HepG2 (cell line): ENCODE measurements around the gene KLK14. TPM values are rescaled to one million over a fixed set of nuclear protein-coding genes. Genes with fewer than 3 reads are reported as not detected.

ENCODE experiments used
- ATAC-seq: fragments of 200-7000 bp; cut with Tn5 transposase; 3 replicates; pipeline ENCODE4 v1.9.1; 2020; ENCODE audit warnings: mild to moderate bottlenecking, moderate library complexity
- Bru-seq: library from RNA; stranded (reverse); fragments of 400-500 nt; gene quantifications from one replicate; lab custom pipeline; 2021; lab: Mats Ljungman, UMichigan
- BruChase-seq, 2 experiments: library from RNA; stranded (reverse); fragments of 400-500 nt; gene quantifications; one replicate each; lab custom pipeline; 2021; lab: Mats Ljungman, UMichigan
- BruUV-seq: library from RNA; stranded (reverse); fragments of 400-500 nt; replicated peaks from 2 replicates; lab custom pipeline; 2021; lab: Mats Ljungman, UMichigan
- CTCF ChIA-PET: fragments of 300-600 bp; formaldehyde crosslinking; extraction: SDS; loops from one replicate; lab custom pipeline; 2021; ENCODE audit warnings: low total read pairs, inconsistent platforms, low intra/inter-chr PET ratio; lab: Yijun Ruan, JAX
- POLR2A ChIA-PET: fragments of 350-600 bp; sonication (Branson Sonifier 250); formaldehyde crosslinking; loops from one replicate; lab custom pipeline; 2020; ENCODE audit warnings: antibody characterized with exemption, inconsistent platforms; lab: Yijun Ruan, JAX
- DNase-seq: peaks from one replicate; pipeline ENCODE4 v3.0.0-alpha.2; 2015; ENCODE audit warnings: low spot score
- FAIRE-seq: peaks from 3 replicates; lab custom pipeline; 2011; peaks lifted over from hg19 to GRCh38; lab: Jason Lieb, UNC
- H2AFZ ChIP-seq: one replicate; pipeline ENCODE4 v1.6.1; 2011; ENCODE audit warnings: low read length, inconsistent platforms
- H3K27ac ChIP-seq: fragments of 300-600 bp; 3 replicates; pipeline ENCODE4 v1.8.0; 2011; ENCODE audit warnings: mixed run types, mild to moderate bottlenecking, mixed read lengths, low read length, inconsistent platforms; ENCODE audit not compliant: insufficient read depth; ENCODE audit errors: extremely low read length
- H3K27me3 ChIP-seq, 2 experiments: fragments of 200-600 bp in 1 of 2; 2 replicates in 1 of 2; 3 replicates in 1 of 2; pipeline versions ENCODE4 v1.6.0 to v1.8.0; 2011; ENCODE audit warnings: low read length in 2 of 2, mild to moderate bottlenecking in 2 of 2, moderate library complexity in 2 of 2, inconsistent platforms in 1 of 2; ENCODE audit not compliant: insufficient read depth in 2 of 2, control insufficient read depth in 1 of 2
- H3K36me3 ChIP-seq, 2 experiments: fragments of 200-600 bp in 1 of 2; replicated peaks in 1 of 2; 2 replicates in 1 of 2; 3 replicates in 1 of 2; pipeline versions ENCODE4 v1.5.1 to v1.8.0; 2011; ENCODE audit warnings: low read length in 2 of 2, inconsistent platforms in 1 of 2; ENCODE audit not compliant: insufficient read depth in 2 of 2, control insufficient read depth in 1 of 2
- H3K4me1 ChIP-seq: 2 replicates; pipeline ENCODE4 v1.5.1; 2012; ENCODE audit warnings: low read length, inconsistent platforms; ENCODE audit not compliant: insufficient read depth
- H3K4me2 ChIP-seq: 2 replicates; pipeline ENCODE4 v1.6.0; 2011; ENCODE audit warnings: low read depth, low read length, inconsistent platforms
- H3K4me3 ChIP-seq, 3 experiments: fragments of 200-600 bp in 1 of 3; sonication (generic), shearing (Covaris generic) in 1 of 3; replicated peaks in 1 of 3; 2 replicates each; pipeline ENCODE4 v1.5.1; 2011 to 2016; ENCODE audit warnings: low read length in 3 of 3, inconsistent platforms in 2 of 3, low read depth in 2 of 3, mild to moderate bottlenecking in 2 of 3, control low read depth in 1 of 3, mixed read lengths in 1 of 3; ENCODE audit not compliant: insufficient read depth in 1 of 3
- H3K79me2 ChIP-seq: one replicate; pipeline ENCODE4 v1.6.1; 2011; ENCODE audit warnings: low read length, inconsistent platforms; ENCODE audit not compliant: insufficient read depth
- H3K9ac ChIP-seq: 2 replicates; pipeline ENCODE4 v1.6.0; 2011; ENCODE audit warnings: mild to moderate bottlenecking, low read depth, low read length, inconsistent platforms; ENCODE audit not compliant: insufficient read depth
- H3K9me3 ChIP-seq: 2 replicates; pipeline ENCODE4 v1.5.1; 2012; ENCODE audit warnings: mild to moderate bottlenecking, low read length
- H4K20me1 ChIP-seq: 2 replicates; pipeline ENCODE4 v1.6.0; 2011; ENCODE audit warnings: inconsistent platforms, mild to moderate bottlenecking, low read length, moderate library complexity; ENCODE audit not compliant: insufficient read depth
- ATF7-NPFF ChIP-seq: sonication (generic); formaldehyde crosslinking; IDR thresholded peaks from 2 replicates; pipeline ENCODE4 v1.8.1; 2023; ENCODE audit warnings: mild to moderate bottlenecking, low read depth, missing genetic modification reagents, moderate library complexity
- CCAR2 ChIP-seq: fragments of 200-400 bp; formaldehyde crosslinking; optimal IDR thresholded peaks from 2 replicates; pipeline ENCODE3; 2018; ENCODE audit warnings: low read depth, mild to moderate bottlenecking, low read length, moderate library complexity
- HMG20A ChIP-seq: IDR thresholded peaks from 2 replicates; pipeline ENCODE4 v1.6.1; 2016; ENCODE audit warnings: borderline replicate concordance
- MIER3 ChIP-seq: IDR thresholded peaks from 2 replicates; pipeline ENCODE4 v1.6.1; 2016; ENCODE audit warnings: missing compliant biosample characterization, borderline replicate concordance
- ZBTB25 ChIP-seq: IDR thresholded peaks from 2 replicates; pipeline ENCODE4 v1.6.1; 2018; ENCODE audit warnings: missing genetic modification reagents
- ZBTB3 ChIP-seq: sonication (generic); formaldehyde crosslinking; IDR thresholded peaks from 2 replicates; pipeline ENCODE4 v1.4.0; 2020; ENCODE audit warnings: low read depth, mild to moderate bottlenecking, moderate library complexity, missing genetic modification reagents, borderline replicate concordance
- ZNF33A ChIP-seq: sonication (generic); formaldehyde crosslinking; IDR thresholded peaks from 2 replicates; pipeline ENCODE4 v1.5.1; 2020; ENCODE audit warnings: missing genetic modification reagents, mild to moderate bottlenecking, moderate library complexity, borderline replicate concordance
- ZNF451 ChIP-seq: sonication (generic); formaldehyde crosslinking; IDR thresholded peaks from 2 replicates; pipeline ENCODE4 v1.5.0; 2020; ENCODE audit warnings: mild to moderate bottlenecking, missing genetic modification reagents
- ZNF577 ChIP-seq: sonication (generic); formaldehyde crosslinking; IDR thresholded peaks from 2 replicates; pipeline ENCODE4 v1.4.0; 2020; ENCODE audit warnings: mild to moderate bottlenecking, low read depth, missing genetic modification reagents, borderline replicate concordance
- ZNF674 ChIP-seq: sonication (generic); formaldehyde crosslinking; IDR thresholded peaks from 2 replicates; pipeline ENCODE4 v1.5.0; 2020; ENCODE audit warnings: low read depth, mild to moderate bottlenecking, missing genetic modification reagents
- ZNF75D ChIP-seq: sonication (generic); formaldehyde crosslinking; IDR thresholded peaks from 2 replicates; pipeline ENCODE4 v1.8.1; 2023; ENCODE audit warnings: missing genetic modification reagents, mild to moderate bottlenecking, borderline replicate concordance
- ZSCAN20 ChIP-seq: sonication (generic); formaldehyde crosslinking; IDR thresholded peaks from 2 replicates; pipeline ENCODE4 v1.4.0; 2020; ENCODE audit warnings: missing genetic modification reagents, mild to moderate bottlenecking, borderline replicate concordance
- WGBS: methylation state at CpG from one replicate; pipeline ENCODE4 v1.1.6; 2017; ENCODE audit warnings: low lambda C conversion rate; 5-methylcytosine and 5-hydroxymethylcytosine counted together
- in situ Hi-C: cut with HindIII; loops from 2 replicates; pipeline ENCODE4 v1.10.0; 2017; ENCODE audit warnings: low pct_unique_long_range_greater_than_20kb; ENCODE audit not compliant: extremely low pct_ligation_motif_present
- intact Hi-C: fragments of 100-400 bp; cut with micrococcal nuclease; formaldehyde crosslinking; loops from one replicate; pipeline ENCODE4 v1.10.0; 2022; ENCODE audit not compliant: unreplicated experiment
- long read RNA-seq, 2 experiments: library from RNA in 1 of 2; library from polyadenylated mRNA in 1 of 2; stranded (forward) in 1 of 2; unstranded in 1 of 2; transcript quantifications; one replicate each; pipeline ENCODE4 v2.0.0, GENCODE V29; 2019 to 2022
- polyA minus RNA-seq, 3 experiments: library from RNA; depleted of rRNA, polyadenylated mRNA; stranded (reverse); fragments of >200 nt; gene quantifications; 2 replicates each; pipeline ENCODE4 v1.2.3, GENCODE V29; 2011; ENCODE audit warnings: low replicate concordance in 1 of 3
- polyA plus RNA-seq, 8 experiments: library from polyadenylated mRNA; depleted of rRNA in 3 of 8; stranded (reverse) in 7 of 8; unstranded in 1 of 8; fragments of >200 nt; fragmentation: Illumina TruSeq in 4 of 8; extraction: Trizol in 4 of 8; gene quantifications; 2 replicates each; pipeline versions ENCODE4 v1.2.1 to v1.2.3, GENCODE V29; 2011 to 2016; ENCODE audit warnings: low read depth in 4 of 8, missing spikeins in 1 of 8, mixed read lengths in 1 of 8; ENCODE audit not compliant: insufficient read depth in 1 of 8
- total RNA-seq, 5 experiments: library from RNA; depleted of rRNA; stranded (reverse); fragments of >200 nt; fragmentation: Illumina TruSeq; extraction: Trizol; gene quantifications; 2 replicates each; pipeline ENCODE4 v1.2.3, GENCODE V29; 2016; ENCODE audit warnings: low read depth in 1 of 5
- TF ChIP-seq, protein P1 (sequence below): sonication (generic); formaldehyde crosslinking; IDR thresholded peaks from 2 replicates; pipeline ENCODE4 v1.5.1; 2020; ENCODE audit warnings: missing genetic modification reagents, mild to moderate bottlenecking, borderline replicate concordance
- TF ChIP-seq, protein P2 (sequence below): sonication (generic); formaldehyde crosslinking; IDR thresholded peaks from 2 replicates; pipeline ENCODE4 v1.8.0; 2022; ENCODE audit warnings: mild to moderate bottlenecking, missing genetic modification reagents, borderline replicate concordance

Gene KLK14, protein sequence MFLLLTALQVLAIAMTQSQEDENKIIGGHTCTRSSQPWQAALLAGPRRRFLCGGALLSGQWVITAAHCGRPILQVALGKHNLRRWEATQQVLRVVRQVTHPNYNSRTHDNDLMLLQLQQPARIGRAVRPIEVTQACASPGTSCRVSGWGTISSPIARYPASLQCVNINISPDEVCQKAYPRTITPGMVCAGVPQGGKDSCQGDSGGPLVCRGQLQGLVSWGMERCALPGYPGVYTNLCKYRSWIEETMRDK
- total RNA-seq (2016; rRNA removed; fragmentation: Illumina TruSeq; extraction: Trizol) (not detected in 2 replicates), polyA plus RNA-seq (2011; rRNA removed) (not detected in 2 replicates), polyA minus RNA-seq (2011; rRNA and poly(A)+ RNA removed; ENCODE audit: low replicate concordance) (0.40 TPM in 1 of 2 replicates, not detected in the other), Bru-seq, nascent RNA (percentile 14 among the genes with signal in this experiment), BruChase-seq, experiment 1, labeled RNA remaining after a 6-hour chase (percentile 20 among the genes with signal in this experiment), BruChase-seq, experiment 2, labeled RNA remaining after a 2-hour chase (percentile 17 among the genes with signal in this experiment)
- total RNA-seq (2016; cell fraction: cytosol; rRNA removed; fragmentation: Illumina TruSeq; extraction: Trizol; ENCODE audit: low read depth), result not detected in 2 replicates
- not detected in 2 replicates for total RNA-seq (2016; cell fraction: insoluble cytoplasmic fraction; rRNA removed; fragmentation: Illumina TruSeq; extraction: Trizol)
- not detected in 2 replicates for total RNA-seq (2016; cell fraction: membrane; rRNA removed; fragmentation: Illumina TruSeq; extraction: Trizol)
- total RNA-seq (2016; cell fraction: nucleus; rRNA removed; fragmentation: Illumina TruSeq; extraction: Trizol), result not detected in 2 replicates
- not detected in 2 replicates for polyA plus RNA-seq (2011; cell fraction: cytosol; rRNA removed)
- 0.16 and 0.53 TPM in 2 replicates for polyA plus RNA-seq (2011; cell fraction: nucleus; rRNA removed)
- polyA plus RNA-seq (2012), result not detected in 2 replicates
- polyA plus RNA-seq (2016; cell fraction: cytosol; fragmentation: Illumina TruSeq; extraction: Trizol; ENCODE audit: low read depth), result not detected in 2 replicates
- not detected in 2 replicates for polyA plus RNA-seq (2016; cell fraction: insoluble cytoplasmic fraction; fragmentation: Illumina TruSeq; extraction: Trizol; ENCODE audit: low read depth)
- polyA plus RNA-seq (2016; cell fraction: membrane; fragmentation: Illumina TruSeq; extraction: Trizol; ENCODE audit: low read depth), result not detected in 2 replicates
- polyA plus RNA-seq (2016; cell fraction: nucleus; fragmentation: Illumina TruSeq; extraction: Trizol; ENCODE audit: insufficient read depth, low read depth), result not detected in 2 replicates
- polyA minus RNA-seq (2011; cell fraction: cytosol; rRNA and poly(A)+ RNA removed), result not detected in 2 replicates
- polyA minus RNA-seq (2011; cell fraction: nucleus; rRNA and poly(A)+ RNA removed), result not detected in 2 replicates
- long read RNA-seq, experiment 1, result 0 reads
- long read RNA-seq, experiment 2, partial matches to known transcripts, result 1 of 1 reads
- long read RNA-seq, experiment 2, other reads (novel, unspliced or antisense), result 0 of 1 reads

- H3K36me3 ChIP-seq, result no peaks in the 10 kb centered on the region
- no peak for FAIRE-seq
- H3K4me3 ChIP-seq, result no peak within 1 kb of the TSS
- ATAC-seq, result no peak
- intact Hi-C loops, result no loop called here
- no peak within 1 kb of the TSS for H2AFZ ChIP-seq
- no peaks in the 10 kb centered on the region for H3K79me2 ChIP-seq
- POLR2A ChIA-PET, result no interaction called here
- peaks cover 3 to 36% of the 10 kb centered on the region in 2 experiments; a peak in 4 of 5 replicates for H3K27me3 ChIP-seq
- H3K9ac ChIP-seq, result no peak within 1 kb of the TSS
- no peaks in the 10 kb centered on the region for H4K20me1 ChIP-seq
- no peaks in the 10 kb centered on the region for H3K9me3 ChIP-seq
- CTCF ChIA-PET, result no interaction called here
- in situ Hi-C loops, result loop anchor here (25.0 kb wide), 1 partner anchor 145 kb away; no protein-coding TSS in a partner anchor
- no peak within 1 kb of the TSS for H3K27ac ChIP-seq
- H3K4me1 ChIP-seq, result no peaks in the 10 kb centered on the region
- BruUV-seq, result no TSS peak
- no peak for DNase-seq
- no peak within 1 kb of the TSS for H3K4me2 ChIP-seq
- WGBS, result 1% methylated on average over 7 of the region's 7 CpGs
- TF ChIP-seq HMG20A (CRISPR knock-in tag) (no peak), ZBTB25 (CRISPR knock-in tag) (no peak), ZNF577 (CRISPR knock-in tag) (no peak), MIER3 (CRISPR knock-in tag) (no peak), ATF7-NPFF (CRISPR knock-in tag) (no peak), ZNF33A (CRISPR knock-in tag) (no peak), ZNF75D (CRISPR knock-in tag) (no peak), ZNF674 (CRISPR knock-in tag) (no peak), ZSCAN20 (CRISPR knock-in tag) (no peak), ZNF451 (no peak), CCAR2 (no peak), ZBTB3 (CRISPR knock-in tag) (no peak)
- TF ChIP-seq, protein P1, sequence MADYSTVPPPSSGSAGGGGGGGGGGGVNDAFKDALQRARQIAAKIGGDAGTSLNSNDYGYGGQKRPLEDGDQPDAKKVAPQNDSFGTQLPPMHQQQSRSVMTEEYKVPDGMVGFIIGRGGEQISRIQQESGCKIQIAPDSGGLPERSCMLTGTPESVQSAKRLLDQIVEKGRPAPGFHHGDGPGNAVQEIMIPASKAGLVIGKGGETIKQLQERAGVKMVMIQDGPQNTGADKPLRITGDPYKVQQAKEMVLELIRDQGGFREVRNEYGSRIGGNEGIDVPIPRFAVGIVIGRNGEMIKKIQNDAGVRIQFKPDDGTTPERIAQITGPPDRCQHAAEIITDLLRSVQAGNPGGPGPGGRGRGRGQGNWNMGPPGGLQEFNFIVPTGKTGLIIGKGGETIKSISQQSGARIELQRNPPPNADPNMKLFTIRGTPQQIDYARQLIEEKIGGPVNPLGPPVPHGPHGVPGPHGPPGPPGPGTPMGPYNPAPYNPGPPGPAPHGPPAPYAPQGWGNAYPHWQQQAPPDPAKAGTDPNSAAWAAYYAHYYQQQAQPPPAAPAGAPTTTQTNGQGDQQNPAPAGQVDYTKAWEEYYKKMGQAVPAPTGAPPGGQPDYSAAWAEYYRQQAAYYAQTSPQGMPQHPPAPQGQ (CRISPR knock-in tag), result no peak
- TF ChIP-seq, protein P2, sequence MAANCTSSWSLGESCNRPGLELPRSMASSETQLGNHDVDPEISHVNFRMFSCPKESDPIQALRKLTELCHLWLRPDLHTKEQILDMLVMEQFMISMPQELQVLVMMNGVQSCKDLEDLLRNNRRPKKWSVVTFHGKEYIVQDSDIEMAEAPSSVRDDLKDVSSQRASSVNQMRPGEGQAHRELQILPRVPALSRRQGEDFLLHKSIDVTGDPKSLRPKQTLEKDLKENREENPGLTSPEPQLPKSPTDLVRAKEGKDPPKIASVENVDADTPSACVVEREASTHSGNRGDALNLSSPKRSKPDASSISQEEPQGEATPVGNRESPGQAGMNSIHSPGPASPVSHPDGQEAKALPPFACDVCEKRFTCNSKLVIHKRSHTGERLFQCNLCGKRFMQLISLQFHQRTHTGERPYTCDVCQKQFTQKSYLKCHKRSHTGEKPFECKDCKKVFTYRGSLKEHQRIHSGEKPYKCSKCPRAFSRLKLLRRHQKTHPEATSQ (CRISPR knock-in tag), result no peak
Observed at GRCh38 chr19:51082611-51083010, at the start of gene KLK14. Gene KLK14 (minus strand): TSS chr19:51082887. CDS start chr19:51082614, 273 bp downstream.
